ENCODE data around the gene RGS6. TPM values are rescaled to one million over a fixed set of nuclear protein-coding genes. Genes with fewer than 3 reads are reported as not detected.

The RGS6 gene
- total RNA-seq, 1 experiment from 2014 or later = not detected

GRCh38 chr14:72061718-72062117, 129.5 kb downstream of the RGS6 start:
- ChIA-PET POLR2A (interaction anchor here (0.9 to 2.4 kb wide), 2 partner anchors 9 to 12 kb away, joined by 3 to 6 read pairs; no protein-coding TSS in a partner anchor), CTCF (no interaction called here)
- Mint-ChIP-seq H3K4me3 (ENCODE audit: unreplicated experiment) (no peak overlapping the region), H3K27ac (ENCODE audit: low read depth, unreplicated experiment) (peak overlapping the region; percentile 0), H3K27me3 (ENCODE audit: insufficient read depth, unreplicated experiment) (peaks cover 13% of the 10 kb centered on the region), H3K9me3 (ENCODE audit: unreplicated experiment) (no peaks in the 10 kb centered on the region), H3K36me3 (ENCODE audit: insufficient read depth, unreplicated experiment) (no peaks in the 10 kb centered on the region), H3K4me1 (ENCODE audit: insufficient read depth, unreplicated experiment) (peaks cover 13% of the 10 kb centered on the region)
- no peak for DNase-seq (ENCODE audit: unreplicated experiment)
- intact Hi-C loops (cut with micrococcal nuclease) = no loop called here
- TF ChIP-seq, protein P1, sequence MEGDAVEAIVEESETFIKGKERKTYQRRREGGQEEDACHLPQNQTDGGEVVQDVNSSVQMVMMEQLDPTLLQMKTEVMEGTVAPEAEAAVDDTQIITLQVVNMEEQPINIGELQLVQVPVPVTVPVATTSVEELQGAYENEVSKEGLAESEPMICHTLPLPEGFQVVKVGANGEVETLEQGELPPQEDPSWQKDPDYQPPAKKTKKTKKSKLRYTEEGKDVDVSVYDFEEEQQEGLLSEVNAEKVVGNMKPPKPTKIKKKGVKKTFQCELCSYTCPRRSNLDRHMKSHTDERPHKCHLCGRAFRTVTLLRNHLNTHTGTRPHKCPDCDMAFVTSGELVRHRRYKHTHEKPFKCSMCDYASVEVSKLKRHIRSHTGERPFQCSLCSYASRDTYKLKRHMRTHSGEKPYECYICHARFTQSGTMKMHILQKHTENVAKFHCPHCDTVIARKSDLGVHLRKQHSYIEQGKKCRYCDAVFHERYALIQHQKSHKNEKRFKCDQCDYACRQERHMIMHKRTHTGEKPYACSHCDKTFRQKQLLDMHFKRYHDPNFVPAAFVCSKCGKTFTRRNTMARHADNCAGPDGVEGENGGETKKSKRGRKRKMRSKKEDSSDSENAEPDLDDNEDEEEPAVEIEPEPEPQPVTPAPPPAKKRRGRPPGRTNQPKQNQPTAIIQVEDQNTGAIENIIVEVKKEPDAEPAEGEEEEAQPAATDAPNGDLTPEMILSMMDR (IDR thresholded peaks at IDR 0.05; ENCODE audit: unreplicated experiment) = no peak
- BruUV-seq (replicated peaks) = no TSS peak

GRCh38 chr14:72063761-72064282, 131.6 kb downstream of the RGS6 start:
- Mint-ChIP-seq H3K4me3 (ENCODE audit: unreplicated experiment) (no peak overlapping the region), H3K36me3 (ENCODE audit: insufficient read depth, unreplicated experiment) (no peaks in the 10 kb centered on the region), H3K27me3 (ENCODE audit: insufficient read depth, unreplicated experiment) (peaks cover 13% of the 10 kb centered on the region), H3K4me1 (ENCODE audit: insufficient read depth, unreplicated experiment) (peaks cover 13% of the 10 kb centered on the region), H3K9me3 (ENCODE audit: unreplicated experiment) (no peaks in the 10 kb centered on the region), H3K27ac (ENCODE audit: low read depth, unreplicated experiment) (no peak overlapping the region)
- ChIA-PET POLR2A (no interaction called here), CTCF (no interaction called here)
- no TSS peak for BruUV-seq (replicated peaks)
- intact Hi-C loops (cut with micrococcal nuclease) = no loop called here
- TF ChIP-seq, protein P1 (IDR thresholded peaks at IDR 0.05; ENCODE audit: unreplicated experiment) = no peak
- no peak for DNase-seq (ENCODE audit: unreplicated experiment)

DNA sequence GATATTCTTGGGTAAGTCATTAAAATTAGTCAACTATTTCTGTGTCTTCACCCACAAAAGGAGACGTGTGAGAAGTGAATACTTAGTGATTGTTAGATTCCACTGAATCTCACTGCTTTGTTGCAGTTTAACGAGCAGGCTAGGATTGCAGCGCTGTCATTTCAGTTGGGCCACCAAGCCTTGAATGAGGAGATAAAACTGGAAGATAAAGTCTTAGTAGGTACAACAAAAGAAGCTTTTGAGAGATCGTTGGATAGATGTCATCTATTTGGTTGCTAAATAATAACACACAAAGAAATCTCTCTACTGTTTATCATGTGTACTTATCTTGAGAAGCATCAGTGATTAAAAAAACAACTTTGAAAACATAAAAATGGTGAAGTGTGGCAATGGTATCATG, 132.3 kb downstream of the RGS6 start:
- no peak overlapping the region for H3K4me3 Mint-ChIP-seq (ENCODE audit: unreplicated experiment)
- DNase-seq (ENCODE audit: unreplicated experiment) = no peak
- TF ChIP-seq, protein P1 (IDR thresholded peaks at IDR 0.05; ENCODE audit: unreplicated experiment) = no peak
- BruUV-seq (replicated peaks) = no TSS peak
- no peak overlapping the region for H3K27ac Mint-ChIP-seq (ENCODE audit: low read depth, unreplicated experiment)
- intact Hi-C loops (cut with micrococcal nuclease) = no loop called here
- H3K4me1 Mint-ChIP-seq (ENCODE audit: insufficient read depth, unreplicated experiment) = peaks cover 13% of the 10 kb centered on the region
- CTCF ChIA-PET = interaction anchor here (0.6 kb wide), 1 partner anchor 1361 kb away, joined by 4 read pairs; no protein-coding TSS in a partner anchor
- POLR2A ChIA-PET = no interaction called here
- no peaks in the 10 kb centered on the region for H3K9me3 Mint-ChIP-seq (ENCODE audit: unreplicated experiment)
- peaks cover 13% of the 10 kb centered on the region for H3K27me3 Mint-ChIP-seq (ENCODE audit: insufficient read depth, unreplicated experiment)
- H3K36me3 Mint-ChIP-seq (ENCODE audit: insufficient read depth, unreplicated experiment) = no peaks in the 10 kb centered on the region

- no peaks in the 10 kb centered on the region for H3K36me3 Mint-ChIP-seq (ENCODE audit: insufficient read depth, unreplicated experiment)
- H3K4me1 Mint-ChIP-seq (ENCODE audit: insufficient read depth, unreplicated experiment) = no peaks in the 10 kb centered on the region
- no peaks in the 10 kb centered on the region for H3K9me3 Mint-ChIP-seq (ENCODE audit: unreplicated experiment)
- H3K27ac Mint-ChIP-seq (ENCODE audit: low read depth, unreplicated experiment) = no peak overlapping the region
- intact Hi-C loops (cut with micrococcal nuclease) = no loop called here
- no TSS peak for BruUV-seq (replicated peaks)
- no peaks in the 10 kb centered on the region for H3K27me3 Mint-ChIP-seq (ENCODE audit: insufficient read depth, unreplicated experiment)
- ChIA-PET POLR2A (interaction anchor here (1.6 kb wide), 1 partner anchor 9 kb away, joined by 3 read pairs; no protein-coding TSS in a partner anchor), CTCF (interaction anchor here (0.5 to 0.7 kb wide), 3 partner anchors 35 to 227 kb away, joined by 3 read pairs; no protein-coding TSS in a partner anchor)
- H3K4me3 Mint-ChIP-seq (ENCODE audit: unreplicated experiment) = no peak overlapping the region
- no peak for DNase-seq (ENCODE audit: unreplicated experiment)
- TF ChIP-seq, protein P1 (IDR thresholded peaks at IDR 0.05; ENCODE audit: unreplicated experiment) = no peak
Observed at GRCh38 chr14:72070458-72070857, 138.2 kb downstream of the RGS6 start.

All from MCF 10A (cell line).